Liver (tissue), 9 donors: ENCODE measurements around the gene BORCS5. TPM values are rescaled to one million over a fixed set of nuclear protein-coding genes. Genes with fewer than 3 reads are reported as not detected.

ENCODE experiments used
- DNase-seq: peaks from one replicate; pipeline ENCODE4 v3.0.0-alpha.2; 2017; ENCODE audit warnings: low spot score
- H3K27ac ChIP-seq, 2 donors: one replicate each; pipeline ENCODE4 v1.7.0; 2013; ENCODE audit warnings: inconsistent platforms in 2 of 2, low read length in 2 of 2, control low read depth in 1 of 2, low read depth in 1 of 2, mild to moderate bottlenecking in 1 of 2
- H3K27me3 ChIP-seq, 4 donors: one replicate each; pipeline versions ENCODE4 v1.6.1 to v1.7.0; 2013; ENCODE audit warnings: low read length in 3 of 4, inconsistent platforms in 1 of 4, mild to moderate bottlenecking in 1 of 4, moderate library complexity in 1 of 4; ENCODE audit not compliant: control insufficient read depth in 4 of 4, insufficient read depth in 4 of 4
- H3K36me3 ChIP-seq, 4 donors: one replicate each; pipeline versions ENCODE4 v1.6.1 to v1.7.0; 2013; ENCODE audit warnings: low read length in 3 of 4, mild to moderate bottlenecking in 3 of 4, low read depth in 1 of 4, moderate library complexity in 1 of 4; ENCODE audit not compliant: control insufficient read depth in 4 of 4, insufficient read depth in 3 of 4
- H3K4me1 ChIP-seq, 4 donors: one replicate each; pipeline versions ENCODE4 v1.6.1 to v1.7.0; 2013; ENCODE audit warnings: low read length in 3 of 4, mild to moderate bottlenecking in 3 of 4, moderate library complexity in 1 of 4; ENCODE audit not compliant: control insufficient read depth in 4 of 4, insufficient read depth in 4 of 4
- H3K4me3 ChIP-seq, 3 donors: one replicate each; pipeline versions ENCODE4 v1.6.1 to v1.7.0; 2013; ENCODE audit warnings: low read length in 3 of 3, control low read depth in 1 of 3, low read depth in 1 of 3, mild to moderate bottlenecking in 1 of 3
- H3K9ac ChIP-seq, 2 donors: one replicate each; pipeline ENCODE4 v1.7.0; 2013; ENCODE audit warnings: low read length in 2 of 2, mild to moderate bottlenecking in 2 of 2, moderate library complexity in 2 of 2, control low read depth in 1 of 2, low read depth in 1 of 2
- H3K9me3 ChIP-seq, 4 donors: one replicate each; pipeline versions ENCODE4 v1.6.1 to v1.7.0; 2013; ENCODE audit warnings: low read length in 3 of 4; ENCODE audit not compliant: control insufficient read depth in 4 of 4
- EGR1 ChIP-seq, 2 donors: IDR thresholded peaks; 2 replicates each; pipeline ENCODE4 v1.6.1; 2016 to 2018; ENCODE audit warnings: antibody characterized with exemption in 2 of 2, low read depth in 2 of 2
- FOXA1 ChIP-seq: IDR thresholded peaks from 2 replicates; pipeline ENCODE4 v1.6.1; 2016; ENCODE audit warnings: antibody characterized with exemption
- FOXA2 ChIP-seq: IDR thresholded peaks from 2 replicates; pipeline ENCODE4 v1.6.1; 2016; ENCODE audit warnings: antibody characterized with exemption
- GABPA ChIP-seq, 2 donors: IDR thresholded peaks in 1 of 2; conservative IDR thresholded peaks in 1 of 2; 2 replicates each; pipeline ENCODE4 v1.6.1; 2016; ENCODE audit warnings: antibody characterized with exemption in 2 of 2, mild to moderate bottlenecking in 1 of 2, moderate library complexity in 1 of 2
- HNF4A ChIP-seq, 2 donors: conservative IDR thresholded peaks; 2 replicates each; pipeline ENCODE4 v1.6.1; 2016; ENCODE audit warnings: antibody characterized with exemption in 2 of 2, mild to moderate bottlenecking in 2 of 2
- HNF4G ChIP-seq: IDR thresholded peaks from 2 replicates; pipeline ENCODE4 v1.6.1; 2016; ENCODE audit warnings: antibody characterized with exemption
- JUND ChIP-seq, 2 donors: IDR thresholded peaks; 2 replicates each; pipeline ENCODE4 v1.6.1; 2016; ENCODE audit warnings: antibody characterized with exemption in 2 of 2
- NR2F2 ChIP-seq: IDR thresholded peaks from 2 replicates; pipeline ENCODE4 v1.6.1; 2016; ENCODE audit warnings: antibody characterized with exemption
- RAD21 ChIP-seq, 2 donors: IDR thresholded peaks; 2 replicates each; pipeline ENCODE4 v1.6.1; 2016; ENCODE audit warnings: antibody characterized with exemption in 2 of 2, mild to moderate bottlenecking in 2 of 2
- SP1 ChIP-seq: IDR thresholded peaks from 2 replicates; pipeline ENCODE4 v1.6.1; 2018; ENCODE audit warnings: antibody characterized with exemption, mild to moderate bottlenecking
- YY1 ChIP-seq: IDR thresholded peaks from 2 replicates; pipeline ENCODE4 v1.6.1; 2016; ENCODE audit warnings: antibody characterized with exemption, mild to moderate bottlenecking
- WGBS: extraction: QIAGEN DNeasy Blood & Tissue Kit; methylation state at CpG from one replicate; pipeline ENCODE4 v1.1.7; 2013; 5-methylcytosine and 5-hydroxymethylcytosine counted together
- polyA plus RNA-seq, 2 donors: library from polyadenylated mRNA; stranded (reverse) in 1 of 2; unstranded in 1 of 2; fragments of 200-250 nt in 1 of 2; fragments of >200 nt in 1 of 2; fragmentation: Nextera tagmentation in 1 of 2; extraction: Ambion mirVana in 1 of 2; gene quantifications; one replicate each; pipeline versions ENCODE4 v1.2.1 to v1.2.3, GENCODE V29; 2013 to 2015
- total RNA-seq, 2 donors: library from RNA; depleted of rRNA; stranded (reverse); fragments of >200 nt; gene quantifications; one replicate each; pipeline ENCODE4 v1.2.3, GENCODE V29; 2014
- TF ChIP-seq, protein P1 (sequence below): IDR thresholded peaks from 2 replicates; pipeline ENCODE4 v1.6.1; 2016; ENCODE audit warnings: antibody characterized with exemption
- TF ChIP-seq, protein P2 (sequence below): IDR thresholded peaks from 2 replicates; pipeline ENCODE4 v1.6.1; 2016; ENCODE audit warnings: antibody characterized with exemption, mild to moderate bottlenecking
- TF ChIP-seq, protein P3 (sequence below): IDR thresholded peaks from 2 replicates; pipeline ENCODE4 v1.6.1; 2016; ENCODE audit warnings: antibody characterized with exemption
- TF ChIP-seq, protein P4 (sequence below): IDR thresholded peaks from 2 replicates; pipeline ENCODE4 v1.6.1; 2016; ENCODE audit warnings: antibody characterized with exemption
- donor health status: healthy.
- donor health status: healthy.
- donor health status: healthy.
- donor health status: healthy.
- donor health status: healthy.

The BORCS5 gene
- total and polyA plus RNA-seq, 4 donors = 4.5 to 11.4 (median 8.1) TPM

DNA sequence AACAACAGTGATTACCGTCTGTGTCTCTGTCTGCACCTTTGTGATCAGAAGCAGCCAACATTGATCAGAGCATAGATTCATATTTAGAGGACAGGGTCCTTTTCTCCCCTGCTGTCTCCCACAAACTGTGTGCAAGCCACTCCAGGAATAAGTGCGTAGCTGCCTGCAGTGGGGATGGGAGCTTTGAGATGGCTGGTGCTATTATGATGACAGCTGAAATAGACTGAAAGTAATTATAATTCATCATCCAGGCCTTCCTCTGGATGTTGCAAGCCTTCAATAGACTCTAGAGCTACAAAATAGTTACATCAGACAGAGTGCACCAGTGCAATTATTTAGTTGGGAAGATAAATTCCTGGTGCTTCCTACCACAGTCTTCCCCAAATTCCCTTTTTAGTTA is 68.1 kb downstream of the BORCS5 start:
- Histone ChIP-seq H3K4me1 (no peaks in the 10 kb centered on the region), H3K27ac (no peak overlapping the region), H3K27me3 (no peaks in the 10 kb centered on the region), H3K9ac (no peak overlapping the region), H3K9me3 (no peaks in the 10 kb centered on the region), H3K4me3 (no peak overlapping the region), H3K36me3 (no peaks in the 10 kb centered on the region)
- DNase-seq = no peak
- 96% methylated on average over 2 of the region's 2 CpGs for WGBS
- TF ChIP-seq, protein P1, sequence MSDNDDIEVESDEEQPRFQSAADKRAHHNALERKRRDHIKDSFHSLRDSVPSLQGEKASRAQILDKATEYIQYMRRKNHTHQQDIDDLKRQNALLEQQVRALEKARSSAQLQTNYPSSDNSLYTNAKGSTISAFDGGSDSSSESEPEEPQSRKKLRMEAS = no peak
- no peak for TF ChIP-seq GABPA (IDR thresholded peaks at IDR 0.05 in 1 of 2, conservative IDR thresholded peaks at IDR 0.05 in 1 of 2)
- TF ChIP-seq HNF4A (conservative IDR thresholded peaks at IDR 0.05) = no peak
- TF ChIP-seq, protein P2, sequence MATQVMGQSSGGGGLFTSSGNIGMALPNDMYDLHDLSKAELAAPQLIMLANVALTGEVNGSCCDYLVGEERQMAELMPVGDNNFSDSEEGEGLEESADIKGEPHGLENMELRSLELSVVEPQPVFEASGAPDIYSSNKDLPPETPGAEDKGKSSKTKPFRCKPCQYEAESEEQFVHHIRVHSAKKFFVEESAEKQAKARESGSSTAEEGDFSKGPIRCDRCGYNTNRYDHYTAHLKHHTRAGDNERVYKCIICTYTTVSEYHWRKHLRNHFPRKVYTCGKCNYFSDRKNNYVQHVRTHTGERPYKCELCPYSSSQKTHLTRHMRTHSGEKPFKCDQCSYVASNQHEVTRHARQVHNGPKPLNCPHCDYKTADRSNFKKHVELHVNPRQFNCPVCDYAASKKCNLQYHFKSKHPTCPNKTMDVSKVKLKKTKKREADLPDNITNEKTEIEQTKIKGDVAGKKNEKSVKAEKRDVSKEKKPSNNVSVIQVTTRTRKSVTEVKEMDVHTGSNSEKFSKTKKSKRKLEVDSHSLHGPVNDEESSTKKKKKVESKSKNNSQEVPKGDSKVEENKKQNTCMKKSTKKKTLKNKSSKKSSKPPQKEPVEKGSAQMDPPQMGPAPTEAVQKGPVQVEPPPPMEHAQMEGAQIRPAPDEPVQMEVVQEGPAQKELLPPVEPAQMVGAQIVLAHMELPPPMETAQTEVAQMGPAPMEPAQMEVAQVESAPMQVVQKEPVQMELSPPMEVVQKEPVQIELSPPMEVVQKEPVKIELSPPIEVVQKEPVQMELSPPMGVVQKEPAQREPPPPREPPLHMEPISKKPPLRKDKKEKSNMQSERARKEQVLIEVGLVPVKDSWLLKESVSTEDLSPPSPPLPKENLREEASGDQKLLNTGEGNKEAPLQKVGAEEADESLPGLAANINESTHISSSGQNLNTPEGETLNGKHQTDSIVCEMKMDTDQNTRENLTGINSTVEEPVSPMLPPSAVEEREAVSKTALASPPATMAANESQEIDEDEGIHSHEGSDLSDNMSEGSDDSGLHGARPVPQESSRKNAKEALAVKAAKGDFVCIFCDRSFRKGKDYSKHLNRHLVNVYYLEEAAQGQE = no peak
- no peak for TF ChIP-seq HNF4G
- TF ChIP-seq, protein P3, sequence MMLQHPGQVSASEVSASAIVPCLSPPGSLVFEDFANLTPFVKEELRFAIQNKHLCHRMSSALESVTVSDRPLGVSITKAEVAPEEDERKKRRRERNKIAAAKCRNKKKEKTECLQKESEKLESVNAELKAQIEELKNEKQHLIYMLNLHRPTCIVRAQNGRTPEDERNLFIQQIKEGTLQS = no peak
- no peak for TF ChIP-seq YY1
- TF ChIP-seq, protein P4, sequence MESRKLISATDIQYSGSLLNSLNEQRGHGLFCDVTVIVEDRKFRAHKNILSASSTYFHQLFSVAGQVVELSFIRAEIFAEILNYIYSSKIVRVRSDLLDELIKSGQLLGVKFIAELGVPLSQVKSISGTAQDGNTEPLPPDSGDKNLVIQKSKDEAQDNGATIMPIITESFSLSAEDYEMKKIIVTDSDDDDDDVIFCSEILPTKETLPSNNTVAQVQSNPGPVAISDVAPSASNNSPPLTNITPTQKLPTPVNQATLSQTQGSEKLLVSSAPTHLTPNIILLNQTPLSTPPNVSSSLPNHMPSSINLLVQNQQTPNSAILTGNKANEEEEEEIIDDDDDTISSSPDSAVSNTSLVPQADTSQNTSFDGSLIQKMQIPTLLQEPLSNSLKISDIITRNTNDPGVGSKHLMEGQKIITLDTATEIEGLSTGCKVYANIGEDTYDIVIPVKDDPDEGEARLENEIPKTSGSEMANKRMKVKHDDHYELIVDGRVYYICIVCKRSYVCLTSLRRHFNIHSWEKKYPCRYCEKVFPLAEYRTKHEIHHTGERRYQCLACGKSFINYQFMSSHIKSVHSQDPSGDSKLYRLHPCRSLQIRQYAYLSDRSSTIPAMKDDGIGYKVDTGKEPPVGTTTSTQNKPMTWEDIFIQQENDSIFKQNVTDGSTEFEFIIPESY = no peak
- TF ChIP-seq EGR1 (IDR thresholded peaks at IDR 0.05; ENCODE audit: low read depth in 2 of 2) = no peak
- no peak for TF ChIP-seq FOXA2
- TF ChIP-seq FOXA1 = no peak
- no peak for TF ChIP-seq NR2F2
- TF ChIP-seq SP1 = no peak
- TF ChIP-seq JUND (IDR thresholded peaks at IDR 0.05) = no peak

DNA sequence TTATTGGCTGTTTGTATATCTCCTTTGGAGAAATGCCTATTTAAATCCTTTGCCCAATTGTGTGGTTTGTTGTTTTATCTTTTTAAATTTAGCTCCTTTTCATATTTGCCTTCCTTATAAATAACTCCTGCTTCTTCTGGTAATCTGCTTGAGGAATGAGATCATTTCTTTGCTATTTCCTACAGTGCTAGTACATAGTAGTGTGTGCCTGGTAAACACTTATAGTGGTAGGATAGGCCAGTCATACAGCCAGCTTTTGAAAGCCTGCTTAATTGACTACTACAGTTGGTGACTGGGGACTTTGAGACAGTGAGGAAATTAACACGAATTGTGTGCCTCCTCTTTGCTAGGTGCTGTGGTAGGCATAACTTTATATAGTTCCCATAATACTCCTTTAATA is 68.7 kb downstream of the BORCS5 start:
- Histone ChIP-seq H3K36me3 (no peaks in the 10 kb centered on the region), H3K9me3 (no peaks in the 10 kb centered on the region), H3K27ac (no peak overlapping the region), H3K4me3 (no peak overlapping the region), H3K4me1 (no peaks in the 10 kb centered on the region), H3K27me3 (no peaks in the 10 kb centered on the region), H3K9ac (no peak overlapping the region)
- no peak for DNase-seq
- no peak for TF ChIP-seq FOXA1
- no peak for TF ChIP-seq YY1
- no peak for TF ChIP-seq HNF4A (conservative IDR thresholded peaks at IDR 0.05)
- no peak for TF ChIP-seq RAD21 (IDR thresholded peaks at IDR 0.05)
- no peak for TF ChIP-seq EGR1 (IDR thresholded peaks at IDR 0.05; ENCODE audit: low read depth in 2 of 2)
- TF ChIP-seq JUND (IDR thresholded peaks at IDR 0.05) = no peak
- WGBS = 84% methylated on average over 1 of the region's 1 CpG
